Suprapubic skin (tissue), 4 donors: ENCODE results near the gene RAB11FIP2.

Experiments used
- EP300 ChIP-seq: sonication (generic); formaldehyde crosslinking; IDR thresholded peaks from one replicate; pipeline ENCODE4 v1.6.1; 2017; ENCODE audit warnings: antibody characterized with exemption
- POLR2A ChIP-seq, 2 donors: fragments of 450-650 bp; IDR thresholded peaks; one replicate each; pipeline ENCODE4 v1.6.1; 2017; ENCODE audit warnings: antibody characterized with exemption in 2 of 2, mild to moderate bottlenecking in 2 of 2, moderate library complexity in 2 of 2
- POLR2AphosphoS5 ChIP-seq, 3 donors: sonication (generic); formaldehyde crosslinking; IDR thresholded peaks; one replicate each; pipeline ENCODE4 v1.6.1; 2017; ENCODE audit warnings: antibody characterized with exemption in 3 of 3
- TF ChIP-seq, protein P1 (sequence below), 2 donors: fragments of 200-600 bp in 1 of 2; fragments of 450-650 bp in 1 of 2; sonication (generic) in 1 of 2; IDR thresholded peaks; one replicate each; pipeline ENCODE4 v1.5.1; 2016 to 2019; ENCODE audit warnings: antibody characterized with exemption in 2 of 2, mild to moderate bottlenecking in 1 of 2, moderate library complexity in 1 of 2

DNA sequence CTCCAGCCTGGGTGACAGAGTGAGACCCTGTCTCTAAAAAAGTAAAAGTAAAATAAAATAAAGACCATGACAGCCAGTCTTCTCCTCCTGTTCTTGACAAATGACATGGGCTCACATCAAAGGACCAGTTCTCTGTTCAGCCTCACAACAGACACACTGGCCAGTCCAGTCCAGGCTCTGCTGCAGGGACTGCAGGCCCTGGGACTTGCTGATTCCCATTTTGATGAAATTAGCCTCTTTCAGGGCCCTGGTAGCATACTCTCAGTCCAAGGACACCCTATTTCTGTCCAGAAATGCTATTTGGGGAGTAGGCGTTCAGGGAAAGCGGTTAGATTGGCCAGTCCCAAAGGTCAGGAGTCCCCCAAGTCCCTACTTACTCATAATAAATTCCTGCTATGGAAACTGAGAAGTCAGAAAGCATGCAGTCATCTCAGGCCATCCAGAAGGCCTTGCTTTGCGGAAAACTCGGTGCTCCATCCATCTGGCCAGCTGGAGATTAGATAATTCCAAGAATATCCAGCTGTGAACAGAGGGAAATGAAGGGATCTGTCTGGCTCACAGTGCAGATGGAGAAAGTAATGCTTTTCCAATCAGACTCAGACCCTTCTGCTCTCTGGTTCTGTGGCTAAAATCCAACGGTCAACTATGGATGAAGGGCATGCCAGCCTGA is 74.4 kb downstream of the RAB11FIP2 start:
- TF ChIP-seq, protein P1, sequence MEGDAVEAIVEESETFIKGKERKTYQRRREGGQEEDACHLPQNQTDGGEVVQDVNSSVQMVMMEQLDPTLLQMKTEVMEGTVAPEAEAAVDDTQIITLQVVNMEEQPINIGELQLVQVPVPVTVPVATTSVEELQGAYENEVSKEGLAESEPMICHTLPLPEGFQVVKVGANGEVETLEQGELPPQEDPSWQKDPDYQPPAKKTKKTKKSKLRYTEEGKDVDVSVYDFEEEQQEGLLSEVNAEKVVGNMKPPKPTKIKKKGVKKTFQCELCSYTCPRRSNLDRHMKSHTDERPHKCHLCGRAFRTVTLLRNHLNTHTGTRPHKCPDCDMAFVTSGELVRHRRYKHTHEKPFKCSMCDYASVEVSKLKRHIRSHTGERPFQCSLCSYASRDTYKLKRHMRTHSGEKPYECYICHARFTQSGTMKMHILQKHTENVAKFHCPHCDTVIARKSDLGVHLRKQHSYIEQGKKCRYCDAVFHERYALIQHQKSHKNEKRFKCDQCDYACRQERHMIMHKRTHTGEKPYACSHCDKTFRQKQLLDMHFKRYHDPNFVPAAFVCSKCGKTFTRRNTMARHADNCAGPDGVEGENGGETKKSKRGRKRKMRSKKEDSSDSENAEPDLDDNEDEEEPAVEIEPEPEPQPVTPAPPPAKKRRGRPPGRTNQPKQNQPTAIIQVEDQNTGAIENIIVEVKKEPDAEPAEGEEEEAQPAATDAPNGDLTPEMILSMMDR (IDR thresholded peaks at IDR 0.05): no peak
- TF ChIP-seq POLR2A (IDR thresholded peaks at IDR 0.05) (no peak), EP300 (no peak), POLR2AphosphoS5 (IDR thresholded peaks at IDR 0.05) (no peak)
